ENCODE results near the gene TOMM20. TPM values are rescaled to one million over a fixed set of nuclear protein-coding genes. Genes with fewer than 3 reads are reported as not detected.

TOMM20 gene
- total RNA-seq, 2 donors from 2014 or later: 237 to 252 TPM

- TF ChIP-seq CTCF (conservative IDR thresholded peaks at IDR 0.05): no peak
- Histone ChIP-seq H3K9me3 (ENCODE audit: control insufficient read depth, low read length) (no peaks in the 10 kb centered on the region), H3K27me3 (ENCODE audit: control insufficient read depth, insufficient read depth, low read length, poor library complexity, severe bottlenecking) (no peaks in the 10 kb centered on the region), H3K4me3 (ENCODE audit: low read length) (no peak overlapping the region), H3K4me1 (ENCODE audit: control insufficient read depth, insufficient read depth, low read length) (peaks cover 12% of the 10 kb centered on the region), H3K9ac (ENCODE audit: extremely low read depth, low read length, poor library complexity, severe bottlenecking) (no peak overlapping the region), H3K27ac (ENCODE audit: low read depth, low read length) (no peak overlapping the region), H3K36me3 (ENCODE audit: control insufficient read depth, insufficient read depth, low read length) (no peaks in the 10 kb centered on the region)
- Mint-ChIP-seq H3K27me3 (ENCODE audit: insufficient read depth) (no peaks in the 10 kb centered on the region), H3K4me1 (peaks cover 9% of the 10 kb centered on the region), H3K9me3 (no peaks in the 10 kb centered on the region), H3K27ac (no peak overlapping the region), H3K36me3 (ENCODE audit: low read depth) (no peaks in the 10 kb centered on the region), H3K4me3 (no peak overlapping the region)
- WGBS, 2 experiments (ENCODE audit: insufficient coverage in 1 of 2, insufficient read length in 1 of 2): 71 to 89% methylated on average over 1 of the region's 1 CpG
- DNase-seq: no peak
Observed at GRCh38 chr1:235077163-235077540, 51.5 kb downstream of the TOMM20 start.

GRCh38 chr1:235076504-235077162, 52.0 kb downstream of the TOMM20 start:
- Histone ChIP-seq H3K9ac (ENCODE audit: extremely low read depth, low read length, poor library complexity, severe bottlenecking) (no peak overlapping the region), H3K9me3 (ENCODE audit: control insufficient read depth, low read length) (no peaks in the 10 kb centered on the region), H3K36me3 (ENCODE audit: control insufficient read depth, insufficient read depth, low read length) (no peaks in the 10 kb centered on the region), H3K27ac (ENCODE audit: low read depth, low read length) (no peak overlapping the region), H3K4me1 (ENCODE audit: control insufficient read depth, insufficient read depth, low read length) (peaks cover 12% of the 10 kb centered on the region), H3K27me3 (ENCODE audit: control insufficient read depth, insufficient read depth, low read length, poor library complexity, severe bottlenecking) (no peaks in the 10 kb centered on the region), H3K4me3 (ENCODE audit: low read length) (no peak overlapping the region)
- Mint-ChIP-seq H3K27me3 (ENCODE audit: insufficient read depth) (no peaks in the 10 kb centered on the region), H3K4me1 (peaks cover 9% of the 10 kb centered on the region), H3K9me3 (no peaks in the 10 kb centered on the region), H3K36me3 (ENCODE audit: low read depth) (no peaks in the 10 kb centered on the region), H3K4me3 (no peak overlapping the region), H3K27ac (no peak overlapping the region)
- no peak for TF ChIP-seq CTCF (conservative IDR thresholded peaks at IDR 0.05)
- no peak for DNase-seq
- WGBS, 2 experiments (ENCODE audit: insufficient coverage in 1 of 2, insufficient read length in 1 of 2): 92 to 95% methylated on average over 5 to 16 of the region's 16 CpGs

GRCh38 chr1:235075777-235076308, 52.8 kb downstream of the TOMM20 start:
- Mint-ChIP-seq H3K36me3 (ENCODE audit: low read depth) (no peaks in the 10 kb centered on the region), H3K27ac (no peak overlapping the region), H3K4me1 (peaks cover 9% of the 10 kb centered on the region), H3K4me3 (no peak overlapping the region), H3K9me3 (no peaks in the 10 kb centered on the region), H3K27me3 (ENCODE audit: insufficient read depth) (no peaks in the 10 kb centered on the region)
- WGBS, 2 experiments (ENCODE audit: insufficient coverage in 1 of 2, insufficient read length in 1 of 2): 93 to 95% methylated on average over 6 to 8 of the region's 8 CpGs
- H3K27ac ChIP-seq (ENCODE audit: low read depth, low read length): no peak overlapping the region
- TF ChIP-seq CTCF (conservative IDR thresholded peaks at IDR 0.05): no peak
- no peak overlapping the region for H3K4me3 ChIP-seq (ENCODE audit: low read length)
- H3K9me3 ChIP-seq (ENCODE audit: control insufficient read depth, low read length): no peaks in the 10 kb centered on the region
- peaks cover 12% of the 10 kb centered on the region for H3K4me1 ChIP-seq (ENCODE audit: control insufficient read depth, insufficient read depth, low read length)
- no peaks in the 10 kb centered on the region for H3K36me3 ChIP-seq (ENCODE audit: control insufficient read depth, insufficient read depth, low read length)
- DNase-seq: no peak
- H3K9ac ChIP-seq (ENCODE audit: extremely low read depth, low read length, poor library complexity, severe bottlenecking): no peak overlapping the region
- no peaks in the 10 kb centered on the region for H3K27me3 ChIP-seq (ENCODE audit: control insufficient read depth, insufficient read depth, low read length, poor library complexity, severe bottlenecking)

Data from endodermal cell (in vitro differentiated cells).